Erythroblast (primary cell): ENCODE data around the gene PABPC1L.

Experiments
- GATA1 ChIP-seq: IDR thresholded peaks from 2 replicates; pipeline ENCODE4 v1.6.1; 2011; ENCODE audit warnings: low read depth, mild to moderate bottlenecking, control low read depth, low read length, moderate library complexity
- POLR2A ChIP-seq: IDR thresholded peaks from 2 replicates; pipeline ENCODE4 v1.6.1; 2011; ENCODE audit warnings: mild to moderate bottlenecking, low read length

DNA sequence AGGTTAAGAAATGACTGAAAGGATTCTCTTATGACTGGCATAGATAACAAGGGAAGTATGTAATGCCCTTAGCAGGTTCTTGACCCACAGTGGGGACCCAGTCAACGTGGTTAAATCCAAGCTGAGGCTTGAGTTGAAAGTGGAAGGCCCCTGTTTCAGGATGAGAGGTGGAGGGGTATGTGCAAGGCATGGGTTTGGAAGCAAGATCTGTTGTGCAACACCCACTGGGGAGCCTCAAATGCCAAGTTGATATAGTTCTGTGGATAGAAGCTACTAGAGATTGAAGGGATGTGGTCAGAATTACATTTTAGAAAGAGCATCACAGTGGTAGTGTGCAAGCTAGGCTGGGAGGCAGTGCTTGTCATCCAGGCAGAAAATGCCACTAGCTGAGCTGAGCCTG is 5.1 kb downstream of the PABPC1L start:
- TF ChIP-seq POLR2A (no peak), GATA1 (no peak)
